ENCODE results near the gene YBX2. TPM values are rescaled to one million over a fixed set of nuclear protein-coding genes. Genes with fewer than 3 reads are reported as not detected.

Gene YBX2
- polyA plus RNA-seq, 1 donor (not counting 4 experiments of a cell fraction or from before 2014, with no cell fraction given) = 0.05 TPM

DNA sequence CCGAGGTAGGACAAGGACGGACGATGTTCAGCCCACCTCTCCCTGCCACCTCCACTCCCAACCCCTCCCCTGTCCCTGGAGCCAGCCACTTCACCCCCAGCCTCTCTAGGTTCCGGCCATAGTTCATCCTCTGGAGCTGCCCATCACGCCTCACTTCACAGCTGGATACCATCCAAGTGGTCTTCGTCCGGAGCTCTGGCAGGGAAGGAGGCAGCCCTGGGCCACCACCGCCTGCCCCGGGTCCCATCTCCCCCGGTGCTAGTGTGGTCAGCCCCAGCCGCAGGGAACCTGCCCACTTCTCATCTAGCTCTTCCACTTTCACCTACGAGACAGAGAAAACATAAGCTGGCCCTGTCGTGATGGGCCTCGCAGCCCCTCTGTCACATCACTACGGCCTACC is 27.0 kb upstream of the YBX2 start:
- no peak overlapping the region for H3K4me2 ChIP-seq (ENCODE audit: control insufficient read depth, extremely low read depth, insufficient read depth, low read depth, low read length)
- no peak overlapping the region for H2AFZ ChIP-seq (ENCODE audit: control insufficient read depth, low read length)
- FAIRE-seq (no peak), DNase-seq (ENCODE audit: low read depth, low spot score) (no peak)
- H3K36me3 ChIP-seq (ENCODE audit: control insufficient read depth in 2 of 2, extremely low read depth in 1 of 2, insufficient read depth in 2 of 2, low read length in 2 of 2) = peaks cover 43 to 73% of the 10 kb centered on the region in 2 experiments
- H3K4me1 ChIP-seq (ENCODE audit: control insufficient read depth, extremely low read depth, insufficient read depth, low read length) = no peaks in the 10 kb centered on the region
- H3K79me2 ChIP-seq (ENCODE audit: control insufficient read depth, insufficient read depth, low read length) = no peaks in the 10 kb centered on the region
- H3K4me3 ChIP-seq (ENCODE audit: control insufficient read depth in 2 of 3, extremely low read depth in 1 of 3, insufficient read depth in 2 of 3, low read depth in 1 of 3, low read length in 3 of 3) = no peak overlapping the region
- no peaks in the 10 kb centered on the region for H3K9me3 ChIP-seq (ENCODE audit: control insufficient read depth, low read depth, low read length)
- H3K9me1 ChIP-seq (ENCODE audit: control insufficient read depth, extremely low read depth, insufficient read depth, low read length) = no peaks in the 10 kb centered on the region
- no peak overlapping the region for H3K27ac ChIP-seq (ENCODE audit: control insufficient read depth, insufficient read depth, low read length)
- dilution Hi-C loops (cut with MboI; ENCODE audit: extremely low pct_ligation_motif_present, low sequenced_read_pairs) = no loop called here
- no peaks in the 10 kb centered on the region for H3K27me3 ChIP-seq (ENCODE audit: control insufficient read depth, extremely low read depth, insufficient read depth, low read length)
- H3K9ac ChIP-seq (ENCODE audit: control insufficient read depth, extremely low read depth, insufficient read depth, low read length) = no peak overlapping the region
- H4K20me1 ChIP-seq (ENCODE audit: control insufficient read depth, extremely low read depth, insufficient read depth, low read length) = no peaks in the 10 kb centered on the region
- TF ChIP-seq, protein P1, sequence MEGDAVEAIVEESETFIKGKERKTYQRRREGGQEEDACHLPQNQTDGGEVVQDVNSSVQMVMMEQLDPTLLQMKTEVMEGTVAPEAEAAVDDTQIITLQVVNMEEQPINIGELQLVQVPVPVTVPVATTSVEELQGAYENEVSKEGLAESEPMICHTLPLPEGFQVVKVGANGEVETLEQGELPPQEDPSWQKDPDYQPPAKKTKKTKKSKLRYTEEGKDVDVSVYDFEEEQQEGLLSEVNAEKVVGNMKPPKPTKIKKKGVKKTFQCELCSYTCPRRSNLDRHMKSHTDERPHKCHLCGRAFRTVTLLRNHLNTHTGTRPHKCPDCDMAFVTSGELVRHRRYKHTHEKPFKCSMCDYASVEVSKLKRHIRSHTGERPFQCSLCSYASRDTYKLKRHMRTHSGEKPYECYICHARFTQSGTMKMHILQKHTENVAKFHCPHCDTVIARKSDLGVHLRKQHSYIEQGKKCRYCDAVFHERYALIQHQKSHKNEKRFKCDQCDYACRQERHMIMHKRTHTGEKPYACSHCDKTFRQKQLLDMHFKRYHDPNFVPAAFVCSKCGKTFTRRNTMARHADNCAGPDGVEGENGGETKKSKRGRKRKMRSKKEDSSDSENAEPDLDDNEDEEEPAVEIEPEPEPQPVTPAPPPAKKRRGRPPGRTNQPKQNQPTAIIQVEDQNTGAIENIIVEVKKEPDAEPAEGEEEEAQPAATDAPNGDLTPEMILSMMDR (optimal IDR thresholded peaks at IDR 0.05 in 1 of 3, IDR thresholded peaks at IDR 0.05 in 1 of 3, conservative IDR thresholded peaks at IDR 0.05 in 1 of 3; ENCODE audit: extremely low read depth in 1 of 3, insufficient read depth in 2 of 3, low read length in 3 of 3) = no peak
- TF ChIP-seq EZH2 (IDR thresholded peaks at IDR 0.05; ENCODE audit: low read length) = no peak

DNA sequence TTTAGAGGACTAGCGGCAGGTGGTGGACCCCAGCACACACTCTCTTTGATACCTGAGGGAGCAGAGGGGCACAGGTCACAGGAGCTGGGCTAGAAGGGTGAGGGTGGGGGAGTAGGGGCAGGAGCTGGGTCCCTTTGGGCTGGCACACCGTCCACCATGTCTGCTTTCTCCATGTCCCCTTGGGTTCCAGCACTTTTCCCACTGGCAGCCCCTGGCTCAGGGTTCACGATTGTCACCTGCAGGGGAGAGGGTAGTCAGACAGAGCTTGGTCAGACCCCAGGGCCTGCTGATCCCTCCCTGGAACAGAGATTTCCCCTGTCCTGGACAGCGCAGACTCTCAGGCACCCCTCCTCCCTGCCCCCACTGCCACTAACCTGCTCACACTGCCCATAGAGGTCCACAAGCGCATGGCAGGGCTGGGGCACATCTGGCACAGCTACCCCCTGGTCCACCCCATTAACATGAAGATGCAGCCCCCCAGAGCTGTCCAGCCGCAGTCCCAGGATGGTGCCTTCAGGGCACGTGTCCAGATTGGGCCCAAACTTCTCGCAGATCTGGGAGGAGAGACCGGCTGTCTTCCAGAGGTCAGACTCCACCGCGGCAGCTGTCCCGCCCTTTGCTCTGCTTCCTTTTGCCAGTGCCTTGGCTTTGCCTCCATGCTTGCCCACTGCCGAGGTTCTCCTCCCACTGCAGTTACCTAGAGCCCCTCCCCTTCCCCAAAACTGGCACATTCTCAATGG is 23.9 kb upstream of the YBX2 start:
- FAIRE-seq = no peak
- Histone ChIP-seq H3K27ac (ENCODE audit: control insufficient read depth, insufficient read depth, low read length) (no peak overlapping the region), H3K4me2 (ENCODE audit: control insufficient read depth, extremely low read depth, insufficient read depth, low read depth, low read length) (no peak overlapping the region), H3K9ac (ENCODE audit: control insufficient read depth, extremely low read depth, insufficient read depth, low read length) (no peak overlapping the region), H3K4me3 (ENCODE audit: control insufficient read depth in 2 of 3, extremely low read depth in 1 of 3, insufficient read depth in 2 of 3, low read depth in 1 of 3, low read length in 3 of 3) (no peak overlapping the region), H3K36me3 (ENCODE audit: control insufficient read depth in 2 of 2, extremely low read depth in 1 of 2, insufficient read depth in 2 of 2, low read length in 2 of 2) (peaks cover 31 to 61% of the 10 kb centered on the region in 2 experiments), H3K9me1 (ENCODE audit: control insufficient read depth, extremely low read depth, insufficient read depth, low read length) (peaks cover 8% of the 10 kb centered on the region), H3K27me3 (ENCODE audit: control insufficient read depth, extremely low read depth, insufficient read depth, low read length) (no peaks in the 10 kb centered on the region), H2AFZ (ENCODE audit: control insufficient read depth, low read length) (no peak overlapping the region), H3K9me3 (ENCODE audit: control insufficient read depth, low read depth, low read length) (no peaks in the 10 kb centered on the region), H3K4me1 (ENCODE audit: control insufficient read depth, extremely low read depth, insufficient read depth, low read length) (peaks cover 21% of the 10 kb centered on the region), H4K20me1 (ENCODE audit: control insufficient read depth, extremely low read depth, insufficient read depth, low read length) (peaks cover 8% of the 10 kb centered on the region), H3K79me2 (ENCODE audit: control insufficient read depth, insufficient read depth, low read length) (peaks cover 10% of the 10 kb centered on the region)
- TF ChIP-seq, protein P1 (optimal IDR thresholded peaks at IDR 0.05 in 1 of 3, IDR thresholded peaks at IDR 0.05 in 1 of 3, conservative IDR thresholded peaks at IDR 0.05 in 1 of 3; ENCODE audit: extremely low read depth in 1 of 3, insufficient read depth in 2 of 3, low read length in 3 of 3) = no peak
- no peak for TF ChIP-seq EZH2 (IDR thresholded peaks at IDR 0.05; ENCODE audit: low read length)
- no peak for DNase-seq (ENCODE audit: low read depth, low spot score)
- dilution Hi-C loops (cut with MboI; ENCODE audit: extremely low pct_ligation_motif_present, low sequenced_read_pairs) = no loop called here
